Skeletal muscle tissue (tissue), 4 donors: ENCODE results near the gene KL. TPM values are rescaled to one million over a fixed set of nuclear protein-coding genes. Genes with fewer than 3 reads are reported as not detected.

Source experiments
- H3K27ac ChIP-seq: one replicate; pipeline ENCODE4 v1.7.0; 2013; ENCODE audit warnings: mild to moderate bottlenecking, low read depth, low read length, inconsistent platforms
- H3K27me3 ChIP-seq, 3 donors: one replicate each; pipeline ENCODE4 v1.7.0; 2013; ENCODE audit warnings: low read length in 3 of 3; ENCODE audit not compliant: control insufficient read depth in 3 of 3, insufficient read depth in 3 of 3
- H3K36me3 ChIP-seq, 3 donors: one replicate each; pipeline ENCODE4 v1.7.0; 2013; ENCODE audit warnings: low read length in 3 of 3; ENCODE audit not compliant: control insufficient read depth in 3 of 3, insufficient read depth in 3 of 3
- H3K4me1 ChIP-seq, 3 donors: one replicate each; pipeline ENCODE4 v1.7.0; 2013; ENCODE audit warnings: low read length in 3 of 3, mild to moderate bottlenecking in 3 of 3; ENCODE audit not compliant: control insufficient read depth in 3 of 3, insufficient read depth in 3 of 3
- H3K4me3 ChIP-seq, 3 donors: one replicate each; pipeline ENCODE4 v1.7.0; 2013; ENCODE audit warnings: low read length in 3 of 3
- H3K9ac ChIP-seq, 3 donors: one replicate each; pipeline ENCODE4 v1.7.0; 2013; ENCODE audit warnings: low read length in 3 of 3, mild to moderate bottlenecking in 3 of 3, moderate library complexity in 2 of 3, low read depth in 1 of 3
- H3K9me3 ChIP-seq, 3 donors: one replicate each; pipeline ENCODE4 v1.7.0; 2013; ENCODE audit warnings: low read length in 3 of 3; ENCODE audit not compliant: control insufficient read depth in 3 of 3
- total RNA-seq: library from RNA; depleted of rRNA; stranded (reverse); fragments of >200 nt; gene quantifications from one replicate; pipeline ENCODE4 v1.2.3, GENCODE V29; 2014
- donor health status: Osteomylitis.

The KL gene
- total RNA-seq, 1 donor from 2014 or later = 2.6 TPM

- Histone ChIP-seq H3K36me3 (no peaks in the 10 kb centered on the region), H3K27me3 (no peaks in the 10 kb centered on the region), H3K4me1 (no peaks in the 10 kb centered on the region), H3K9ac (no peak overlapping the region), H3K4me3 (no peak overlapping the region), H3K9me3 (no peaks in the 10 kb centered on the region), H3K27ac (no peak overlapping the region)
Measured at GRCh38 chr13:33072759-33073158, 56.5 kb downstream of the KL start.

GRCh38 chr13:33073338-33073737, 57.1 kb downstream of the KL start:
- H3K27ac ChIP-seq = no peak overlapping the region
- H3K27me3 ChIP-seq = no peaks in the 10 kb centered on the region
- no peak overlapping the region for H3K9ac ChIP-seq
- no peaks in the 10 kb centered on the region for H3K4me1 ChIP-seq
- H3K36me3 ChIP-seq = no peaks in the 10 kb centered on the region
- no peak overlapping the region for H3K4me3 ChIP-seq
- H3K9me3 ChIP-seq = no peaks in the 10 kb centered on the region

- Histone ChIP-seq H3K9me3 (no peaks in the 10 kb centered on the region), H3K27ac (no peak overlapping the region), H3K9ac (no peak overlapping the region), H3K36me3 (no peaks in the 10 kb centered on the region), H3K4me1 (no peaks in the 10 kb centered on the region), H3K27me3 (no peaks in the 10 kb centered on the region), H3K4me3 (no peak overlapping the region)
Measured at GRCh38 chr13:33076001-33076992, 60.1 kb downstream of the KL start.

- Histone ChIP-seq H3K27ac (no peak overlapping the region), H3K9ac (no peak overlapping the region), H3K27me3 (no peaks in the 10 kb centered on the region)
Measured at GRCh38 chr13:33078263-33078662, 62.0 kb downstream of the KL start.

GRCh38 chr13:33079960-33080359, 63.7 kb downstream of the KL start:
- H3K4me1 ChIP-seq = no peaks in the 10 kb centered on the region
- H3K36me3 ChIP-seq = no peaks in the 10 kb centered on the region
- no peak overlapping the region for H3K9ac ChIP-seq
- no peaks in the 10 kb centered on the region for H3K27me3 ChIP-seq
- H3K27ac ChIP-seq = no peak overlapping the region
- no peak overlapping the region for H3K4me3 ChIP-seq
- no peaks in the 10 kb centered on the region for H3K9me3 ChIP-seq

More at GRCh38 chr13:33078263-33078662, 62.0 kb downstream of the KL start:
- Histone ChIP-seq H3K4me1 (no peaks in the 10 kb centered on the region), H3K36me3 (no peaks in the 10 kb centered on the region), H3K9me3 (no peaks in the 10 kb centered on the region), H3K4me3 (no peak overlapping the region)

GRCh38 chr13:33080972-33081590, 64.9 kb downstream of the KL start:
- Histone ChIP-seq H3K4me1 (no peaks in the 10 kb centered on the region), H3K27ac (no peak overlapping the region), H3K4me3 (no peak overlapping the region)

DNA sequence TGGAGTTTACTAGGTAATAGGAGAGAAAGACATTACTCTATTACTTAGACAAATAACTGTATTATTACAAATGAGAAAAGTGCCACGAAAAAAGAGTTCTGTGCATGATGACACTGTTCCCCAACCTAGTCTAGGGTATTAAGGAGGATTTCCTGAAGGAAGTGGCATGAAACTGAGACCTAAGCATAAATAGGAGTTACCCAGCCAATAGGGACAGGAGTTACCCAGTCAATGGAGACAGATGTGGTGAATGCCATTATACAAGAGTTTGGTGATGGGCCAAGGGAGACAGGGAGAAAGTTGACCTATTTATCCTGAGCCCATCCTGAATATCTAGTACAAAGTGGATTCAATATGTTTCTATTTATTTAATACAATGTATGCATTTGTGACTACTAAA, 65.4 kb downstream of the KL start:
- no peaks in the 10 kb centered on the region for H3K9me3 ChIP-seq
- H3K36me3 ChIP-seq = no peaks in the 10 kb centered on the region
- H3K4me3 ChIP-seq = no peak overlapping the region
- H3K27ac ChIP-seq = no peak overlapping the region
- H3K27me3 ChIP-seq = no peaks in the 10 kb centered on the region
- H3K4me1 ChIP-seq = no peaks in the 10 kb centered on the region
- no peak overlapping the region for H3K9ac ChIP-seq

More at GRCh38 chr13:33080972-33081590, 64.9 kb downstream of the KL start:
- Histone ChIP-seq H3K9ac (no peak overlapping the region), H3K27me3 (no peaks in the 10 kb centered on the region), H3K9me3 (no peaks in the 10 kb centered on the region), H3K36me3 (no peaks in the 10 kb centered on the region)

DNA sequence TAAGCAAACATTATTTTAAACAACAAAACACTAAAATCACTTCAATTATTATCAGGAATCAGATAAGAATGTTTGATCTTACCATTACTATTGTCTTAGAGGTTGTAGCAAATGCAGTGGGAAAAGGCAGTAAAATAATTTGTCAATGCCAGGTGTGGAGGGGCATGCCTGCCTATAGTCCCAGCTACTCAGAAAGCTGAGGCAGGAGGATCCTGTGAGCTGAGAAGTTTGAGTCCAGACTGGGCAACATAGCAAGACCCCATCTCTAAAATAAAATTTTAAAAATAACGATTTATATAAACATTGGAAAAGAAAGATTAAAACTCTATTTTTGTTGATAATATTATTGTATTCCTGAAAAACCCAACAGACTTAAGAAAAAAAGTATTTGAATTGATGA, 66.8 kb downstream of the KL start:
- H3K9me3 ChIP-seq = no peaks in the 10 kb centered on the region
- no peaks in the 10 kb centered on the region for H3K4me1 ChIP-seq
- no peak overlapping the region for H3K4me3 ChIP-seq
- no peak overlapping the region for H3K9ac ChIP-seq
- H3K27me3 ChIP-seq = no peaks in the 10 kb centered on the region
- no peaks in the 10 kb centered on the region for H3K36me3 ChIP-seq
- H3K27ac ChIP-seq = no peak overlapping the region

DNA sequence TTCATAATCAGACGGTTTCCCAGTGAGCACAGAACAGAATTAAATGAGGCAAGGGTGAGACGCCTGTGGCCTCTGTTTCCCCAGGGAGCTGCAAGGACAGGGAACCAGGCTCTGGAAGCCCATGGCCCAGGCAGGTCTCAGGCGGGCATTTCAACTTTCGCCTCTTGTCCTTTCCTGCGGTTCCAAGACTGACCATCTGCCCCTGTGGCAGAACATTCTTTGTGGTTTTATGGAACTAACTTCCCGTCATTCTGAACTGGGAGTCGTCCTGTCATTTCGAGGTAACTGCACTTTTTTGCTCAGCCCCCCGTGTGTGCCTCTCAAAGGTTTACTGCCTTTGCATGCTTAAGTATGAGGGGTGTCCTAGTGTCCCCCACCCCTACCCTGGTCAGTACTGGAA, 70.9 kb downstream of the KL start:
- Histone ChIP-seq H3K9ac (no peak overlapping the region), H3K4me1 (no peaks in the 10 kb centered on the region), H3K36me3 (no peaks in the 10 kb centered on the region), H3K4me3 (no peak overlapping the region), H3K9me3 (no peaks in the 10 kb centered on the region), H3K27me3 (no peaks in the 10 kb centered on the region), H3K27ac (no peak overlapping the region)

DNA sequence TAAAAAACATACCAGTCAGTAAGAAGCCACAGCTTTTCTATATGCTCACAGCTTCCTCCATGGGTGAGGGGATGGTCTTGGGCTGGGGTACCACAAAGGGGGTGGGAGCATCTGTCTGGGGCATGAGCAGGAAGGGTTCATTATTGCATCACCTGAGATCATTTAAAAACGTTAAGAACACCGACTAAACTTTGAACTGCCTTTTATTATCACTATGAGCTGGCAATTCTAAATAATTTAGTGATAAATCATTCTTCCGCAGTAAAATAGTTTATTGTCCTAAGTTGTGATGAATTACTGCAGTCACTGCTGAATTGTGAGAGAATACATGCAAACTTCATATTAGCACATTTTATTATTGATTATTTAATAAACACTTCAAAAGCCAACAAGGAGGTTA, 71.6 kb downstream of the KL start:
- no peak overlapping the region for H3K4me3 ChIP-seq
- H3K36me3 ChIP-seq = no peaks in the 10 kb centered on the region
- H3K27me3 ChIP-seq = no peaks in the 10 kb centered on the region
- no peaks in the 10 kb centered on the region for H3K9me3 ChIP-seq
- H3K27ac ChIP-seq = no peak overlapping the region
- peaks cover 0 to 6% (median 0%) of the 10 kb centered on the region in 3 donors for H3K4me1 ChIP-seq
- no peak overlapping the region for H3K9ac ChIP-seq
